ENCODE measurements around the gene ZNF212. TPM values are rescaled to one million over a fixed set of nuclear protein-coding genes. Genes with fewer than 3 reads are reported as not detected.

Gene ZNF212
- polyA plus RNA-seq, 1 experiment, result 4.6 TPM

DNA sequence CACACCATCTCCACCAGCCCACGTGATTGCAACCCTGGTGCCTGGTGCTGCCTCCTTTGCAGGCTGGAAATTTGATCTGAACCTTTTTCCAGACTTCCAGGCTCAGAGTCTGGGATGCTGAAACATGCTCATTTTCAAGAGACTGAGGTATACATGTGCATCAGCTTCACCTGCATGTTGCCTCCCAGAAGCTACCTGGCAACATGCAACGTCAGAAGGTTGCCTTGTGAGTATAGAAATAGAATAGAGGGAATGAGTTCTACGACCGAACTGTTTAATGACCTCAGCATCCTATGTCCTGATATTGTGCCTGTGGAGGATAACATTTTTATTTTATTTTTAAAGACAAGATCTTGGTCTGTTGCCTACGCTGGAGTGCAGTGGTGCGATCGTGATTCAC is 1.9 kb upstream of the ZNF212 start:
- ChIA-PET CTCF (no interaction called here), POLR2A (no interaction called here)
- Histone ChIP-seq H3K4me3 (ENCODE audit: low read depth, low read length) (no peak overlapping the region), H3K27me3 (ENCODE audit: control insufficient read depth, insufficient read depth, low read length) (no peaks in the 10 kb centered on the region), H3K36me3 (ENCODE audit: control insufficient read depth, insufficient read depth, low read length) (peaks cover 1% of the 10 kb centered on the region; the same call in 1 of the 2 replicates)
- TF ChIP-seq, protein P1, sequence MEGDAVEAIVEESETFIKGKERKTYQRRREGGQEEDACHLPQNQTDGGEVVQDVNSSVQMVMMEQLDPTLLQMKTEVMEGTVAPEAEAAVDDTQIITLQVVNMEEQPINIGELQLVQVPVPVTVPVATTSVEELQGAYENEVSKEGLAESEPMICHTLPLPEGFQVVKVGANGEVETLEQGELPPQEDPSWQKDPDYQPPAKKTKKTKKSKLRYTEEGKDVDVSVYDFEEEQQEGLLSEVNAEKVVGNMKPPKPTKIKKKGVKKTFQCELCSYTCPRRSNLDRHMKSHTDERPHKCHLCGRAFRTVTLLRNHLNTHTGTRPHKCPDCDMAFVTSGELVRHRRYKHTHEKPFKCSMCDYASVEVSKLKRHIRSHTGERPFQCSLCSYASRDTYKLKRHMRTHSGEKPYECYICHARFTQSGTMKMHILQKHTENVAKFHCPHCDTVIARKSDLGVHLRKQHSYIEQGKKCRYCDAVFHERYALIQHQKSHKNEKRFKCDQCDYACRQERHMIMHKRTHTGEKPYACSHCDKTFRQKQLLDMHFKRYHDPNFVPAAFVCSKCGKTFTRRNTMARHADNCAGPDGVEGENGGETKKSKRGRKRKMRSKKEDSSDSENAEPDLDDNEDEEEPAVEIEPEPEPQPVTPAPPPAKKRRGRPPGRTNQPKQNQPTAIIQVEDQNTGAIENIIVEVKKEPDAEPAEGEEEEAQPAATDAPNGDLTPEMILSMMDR (IDR thresholded peaks at IDR 0.05; ENCODE audit: insufficient read depth, low read depth, low read length), result no peak
- DNase-seq (ENCODE audit: low read depth), result no peak

DNA sequence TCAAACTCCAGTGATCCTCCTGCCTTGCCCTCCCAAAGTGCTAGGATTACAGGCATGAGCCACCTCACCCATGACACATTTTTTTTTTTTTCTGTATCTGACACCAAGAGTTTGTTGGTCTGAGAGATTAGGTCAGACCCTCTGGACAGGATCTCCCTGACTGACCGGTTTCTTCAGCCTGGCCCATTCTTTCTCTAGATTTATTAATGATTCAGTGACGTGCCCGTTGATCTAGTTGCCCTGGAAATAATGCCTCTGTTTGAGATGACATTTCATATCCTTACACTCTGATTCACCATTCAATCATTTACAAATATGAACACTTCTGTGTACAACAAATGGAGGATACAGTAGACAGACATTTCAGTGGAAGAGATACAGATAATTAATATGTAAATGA is 1.4 kb upstream of the ZNF212 start:
- ChIA-PET CTCF (no interaction called here), POLR2A (no interaction called here)
- H3K27me3 ChIP-seq (ENCODE audit: control insufficient read depth, insufficient read depth, low read length), result no peaks in the 10 kb centered on the region
- no peak overlapping the region for H3K4me3 ChIP-seq (ENCODE audit: low read depth, low read length)
- DNase-seq (ENCODE audit: low read depth), result no peak
- TF ChIP-seq, protein P1 (IDR thresholded peaks at IDR 0.05; ENCODE audit: insufficient read depth, low read depth, low read length), result no peak
- peaks cover 1% of the 10 kb centered on the region; the same call in 1 of the 2 replicates for H3K36me3 ChIP-seq (ENCODE audit: control insufficient read depth, insufficient read depth, low read length)

DNA sequence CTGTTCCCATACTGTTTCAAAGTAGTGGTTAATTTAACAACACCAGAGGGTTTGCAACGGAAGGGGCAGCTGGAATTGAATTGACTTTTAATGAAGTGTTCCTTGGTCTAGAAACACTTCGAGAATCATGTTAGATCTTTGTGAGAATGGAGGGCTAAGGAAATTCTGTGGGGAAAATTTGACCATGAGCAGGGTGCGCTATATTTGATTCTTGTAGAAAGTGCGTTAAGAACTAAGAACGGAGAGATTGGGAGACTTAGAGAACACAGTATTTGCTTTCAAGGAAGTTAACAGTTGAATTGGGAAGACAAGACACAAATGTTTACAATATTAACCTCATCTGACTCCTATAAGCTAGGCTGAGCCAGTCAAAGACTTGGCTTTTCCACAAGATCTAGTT is 1.2 kb downstream of the ZNF212 start:
- no peak for DNase-seq (ENCODE audit: low read depth)
- H3K27me3 ChIP-seq (ENCODE audit: control insufficient read depth, insufficient read depth, low read length), result no peaks in the 10 kb centered on the region
- ChIA-PET CTCF (interaction anchor here (0.5 to 1.4 kb wide), 5 partner anchors 9 to 386 kb away, joined by 3 to 4 read pairs (median 3); no protein-coding TSS in a partner anchor), POLR2A (no interaction called here)
- TF ChIP-seq, protein P1 (IDR thresholded peaks at IDR 0.05; ENCODE audit: insufficient read depth, low read depth, low read length), result no peak
- H3K36me3 ChIP-seq (ENCODE audit: control insufficient read depth, insufficient read depth, low read length), result peaks cover 1% of the 10 kb centered on the region; the same call in 1 of the 2 replicates
- H3K4me3 ChIP-seq (ENCODE audit: low read depth, low read length), result peak overlapping the region; percentile 98

DNA sequence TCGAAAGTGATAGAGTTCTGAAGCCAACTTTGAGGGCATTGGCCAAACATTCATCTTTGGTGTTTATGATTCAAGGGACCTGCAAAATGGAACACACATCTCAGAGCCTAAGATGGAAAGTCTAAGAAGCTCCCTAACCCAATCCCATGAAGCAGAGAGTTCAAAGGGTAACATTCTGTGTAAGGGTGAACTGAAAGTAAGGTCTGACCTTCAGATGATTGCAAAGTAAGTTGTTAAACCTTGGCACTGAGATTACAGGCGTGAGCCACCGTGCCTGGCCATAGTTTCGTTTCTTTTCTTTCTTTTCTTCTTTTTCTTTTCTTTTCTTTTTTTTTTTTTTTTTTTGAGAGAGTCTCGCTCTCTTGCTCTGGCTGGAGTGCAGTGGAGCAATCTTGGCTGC is 2.2 kb downstream of the ZNF212 start:
- Histone ChIP-seq H3K36me3 (ENCODE audit: control insufficient read depth, insufficient read depth, low read length) (peaks cover 1% of the 10 kb centered on the region; the same call in 1 of the 2 replicates), H3K27me3 (ENCODE audit: control insufficient read depth, insufficient read depth, low read length) (no peaks in the 10 kb centered on the region), H3K4me3 (ENCODE audit: low read depth, low read length) (no peak overlapping the region)
- POLR2A ChIA-PET, result no interaction called here
- DNase-seq (ENCODE audit: low read depth), result no peak
- TF ChIP-seq, protein P1 (IDR thresholded peaks at IDR 0.05; ENCODE audit: insufficient read depth, low read depth, low read length), result no peak
- CTCF ChIA-PET, result interaction anchor here (0.7 to 1.2 kb wide), 3 partner anchors 9 to 131 kb away, joined by 3 to 5 read pairs (median 3); no protein-coding TSS in a partner anchor

DNA sequence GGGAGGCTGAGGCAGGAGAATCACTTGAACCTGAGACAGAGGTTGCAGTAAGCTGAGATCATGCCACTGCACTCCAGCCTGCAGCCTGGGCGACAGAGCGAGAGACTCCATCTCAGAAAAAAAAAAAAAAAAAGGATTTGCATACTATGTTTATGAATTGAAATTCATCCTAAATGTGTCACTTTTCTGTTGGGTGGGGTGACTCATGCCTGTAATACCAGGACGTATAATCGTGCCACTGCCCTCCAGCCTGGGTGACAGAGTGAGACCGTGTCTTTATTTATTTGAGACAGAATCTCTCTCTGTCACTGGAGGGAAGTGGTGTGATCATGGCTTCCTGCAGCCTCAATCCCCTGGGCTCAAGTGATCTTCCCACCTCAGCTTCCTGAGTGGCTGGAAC is 5.8 kb downstream of the ZNF212 start:
- POLR2A ChIA-PET, result no interaction called here

More for the DNA sequence above, 5.8 kb downstream of the ZNF212 start:
- Histone ChIP-seq H3K27me3 (ENCODE audit: control insufficient read depth, insufficient read depth, low read length) (no peaks in the 10 kb centered on the region), H3K36me3 (ENCODE audit: control insufficient read depth, insufficient read depth, low read length) (peaks cover 1% of the 10 kb centered on the region; the same call in 1 of the 2 replicates), H3K4me3 (ENCODE audit: low read depth, low read length) (no peak overlapping the region)
- CTCF ChIA-PET, result no interaction called here
- no peak for DNase-seq (ENCODE audit: low read depth)
- TF ChIP-seq, protein P1 (IDR thresholded peaks at IDR 0.05; ENCODE audit: insufficient read depth, low read depth, low read length), result no peak
